Right forelimb (tissue), 1 donor: Measurements from ENCODE around the gene ZNF2.

Experiments used
- DNase-seq: peaks from one replicate; pipeline ENCODE4 v3.0.0-alpha.2; 2018

Gene ZNF2

DNA sequence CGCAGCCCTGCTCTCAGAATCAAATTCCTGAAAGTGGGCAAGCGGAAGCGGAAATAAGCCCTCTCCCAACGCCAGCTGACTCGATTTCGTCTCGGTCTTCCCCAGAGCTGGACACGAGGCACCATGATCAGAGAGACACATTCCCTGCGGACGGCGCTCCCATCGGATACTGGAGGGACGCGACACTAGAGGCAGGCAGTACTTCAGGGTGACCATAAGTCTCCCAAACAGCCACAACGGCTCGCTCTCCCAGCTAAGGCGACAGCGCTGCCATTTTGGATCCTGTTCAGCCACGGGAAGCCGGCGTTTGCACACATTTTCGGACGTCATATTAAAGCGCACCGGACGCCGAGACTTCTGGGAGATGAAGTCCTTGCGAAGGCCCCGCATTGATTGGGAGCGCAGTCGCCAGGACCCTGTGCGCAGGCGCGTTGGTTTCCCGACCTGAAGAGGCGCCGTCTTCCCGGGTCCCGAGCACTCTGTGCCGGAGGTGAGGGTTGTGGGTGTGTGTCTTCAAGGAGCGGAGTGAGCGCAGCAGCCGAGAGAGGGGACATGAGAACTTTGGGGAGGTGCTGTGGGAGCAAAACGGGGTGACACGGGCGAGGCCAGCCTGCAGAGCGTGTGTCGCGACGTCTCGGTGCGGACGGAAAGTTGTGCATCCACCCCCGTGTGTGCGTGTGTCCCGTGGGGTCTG lies at the start of gene ZNF2:
Gene ZNF2, plus strand, starts transcription at position 439 of the 694 bp plus-strand sequence. CDS start 10,418 bp downstream, outside the sequence.
- peak; percentile 97 for DNase-seq

DNA sequence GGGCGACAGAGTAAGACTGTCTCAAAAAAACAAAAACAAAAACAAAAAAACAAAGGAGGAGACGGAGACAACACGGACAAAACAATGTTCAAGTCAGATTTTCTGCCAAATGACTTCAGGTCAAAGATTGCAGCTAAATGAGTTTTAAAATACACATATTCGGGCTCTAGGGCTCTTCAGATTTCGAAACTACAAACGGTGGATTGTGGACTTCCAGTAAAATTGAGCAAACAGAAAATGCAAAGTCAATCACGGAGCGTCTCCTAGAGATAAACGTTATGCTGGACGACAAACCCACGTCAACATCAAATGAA lies 44.6 kb upstream of the ZNF2 start:
- DNase-seq: no peak

DNA sequence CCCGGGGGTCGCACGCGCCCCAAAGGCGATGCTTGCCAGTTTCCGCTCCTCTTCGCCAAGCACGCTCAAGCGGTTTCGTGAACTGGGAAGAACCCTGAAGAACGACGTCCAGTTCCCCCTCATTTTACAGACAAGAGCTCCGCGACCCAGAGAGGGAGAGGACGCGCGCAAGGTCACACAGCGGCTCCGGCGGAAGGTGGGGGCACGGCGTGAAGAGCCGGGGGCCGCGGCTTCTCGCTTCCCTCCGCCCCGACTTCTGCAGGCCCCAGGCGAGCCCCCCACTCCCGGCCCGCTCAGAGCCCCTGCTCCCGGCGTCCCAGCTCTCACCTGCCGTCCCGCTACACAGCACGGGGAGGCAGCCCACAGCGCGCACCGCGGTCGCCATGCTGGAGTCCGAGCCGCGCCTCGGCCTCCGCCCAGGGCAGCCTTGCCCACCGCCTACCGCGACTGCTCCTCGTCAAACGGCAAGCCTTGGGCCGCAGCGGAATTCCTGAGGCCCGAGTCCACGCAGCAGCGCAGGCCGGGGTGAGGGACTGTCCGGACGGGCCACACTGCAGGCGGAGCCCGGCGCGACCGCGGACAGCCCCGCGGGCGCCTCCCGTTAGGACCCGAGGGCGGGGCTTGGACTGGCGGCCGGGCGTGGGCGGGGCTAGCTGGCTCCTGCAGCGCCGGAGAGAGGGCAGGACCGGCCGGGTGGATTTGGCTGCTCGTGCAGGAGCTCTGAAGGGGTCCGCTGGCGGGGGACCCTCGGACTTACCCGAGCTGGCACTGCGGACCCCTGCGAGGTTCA lies 44.0 kb upstream of the ZNF2 start, which contains the start of gene MRPS5:
Gene MRPS5, minus strand, starts transcription at position 402 of the 790 bp plus-strand sequence. Its CDS starts 17 bp downstream, at position 385.
- DNase-seq: peak; percentile 95

DNA sequence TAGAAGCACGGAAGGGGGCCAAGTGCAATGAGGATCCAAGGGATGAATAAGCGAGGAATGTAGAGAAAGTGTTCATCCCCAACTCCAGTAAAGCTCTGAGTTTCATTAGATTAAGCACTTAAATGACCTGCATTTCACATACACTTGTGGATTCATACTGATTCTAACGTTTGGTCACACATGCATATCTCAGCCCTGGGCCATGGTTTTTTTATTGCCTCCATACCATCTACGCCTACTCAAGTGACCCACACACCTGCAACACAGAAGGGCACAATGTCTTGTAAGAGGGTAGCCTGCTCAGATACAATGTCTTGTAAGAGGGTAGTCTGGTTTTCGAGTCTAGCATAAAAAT lies 43.4 kb upstream of the ZNF2 start:
- no peak for DNase-seq

DNA sequence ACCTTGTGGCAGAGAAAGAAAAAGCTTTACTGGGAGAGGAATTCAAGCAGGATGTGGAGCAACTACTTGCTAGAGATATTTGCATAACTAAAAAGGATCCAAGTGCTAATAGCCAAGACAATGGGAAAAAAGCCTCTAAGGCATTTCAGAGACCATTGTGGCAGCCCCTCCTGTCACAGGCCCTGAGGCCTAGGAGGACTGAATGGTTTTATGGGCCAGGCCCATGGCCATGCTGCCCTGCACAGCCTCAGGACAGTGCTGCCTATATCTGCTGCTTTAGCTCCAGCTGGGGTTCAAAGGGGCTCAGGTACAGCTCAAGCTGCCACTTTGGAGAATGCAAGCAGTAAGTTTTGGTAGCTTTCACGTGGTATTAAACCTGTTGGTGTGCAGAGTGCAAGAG lies 26.9 kb upstream of the ZNF2 start:
- DNase-seq: no peak

DNA sequence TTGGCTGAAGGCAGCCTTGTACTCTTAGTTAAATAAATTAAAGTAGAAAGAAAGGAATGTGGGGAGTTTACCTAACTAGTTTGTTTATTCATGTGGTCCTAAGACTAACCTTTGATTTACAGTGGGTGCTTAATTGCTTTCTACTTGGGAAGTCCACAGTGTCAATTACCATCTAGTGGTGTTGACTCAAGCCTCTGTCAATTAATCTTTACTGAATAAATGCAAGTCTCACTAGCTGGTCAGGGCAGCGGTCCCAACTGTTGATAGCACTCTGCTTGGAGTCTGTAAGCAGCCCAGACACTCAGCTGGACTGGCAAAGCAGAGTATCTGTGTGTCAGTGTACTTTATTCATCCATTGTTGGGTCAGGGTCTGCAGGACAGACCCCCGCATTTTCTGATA lies 21.8 kb upstream of the ZNF2 start:
- DNase-seq: no peak

DNA sequence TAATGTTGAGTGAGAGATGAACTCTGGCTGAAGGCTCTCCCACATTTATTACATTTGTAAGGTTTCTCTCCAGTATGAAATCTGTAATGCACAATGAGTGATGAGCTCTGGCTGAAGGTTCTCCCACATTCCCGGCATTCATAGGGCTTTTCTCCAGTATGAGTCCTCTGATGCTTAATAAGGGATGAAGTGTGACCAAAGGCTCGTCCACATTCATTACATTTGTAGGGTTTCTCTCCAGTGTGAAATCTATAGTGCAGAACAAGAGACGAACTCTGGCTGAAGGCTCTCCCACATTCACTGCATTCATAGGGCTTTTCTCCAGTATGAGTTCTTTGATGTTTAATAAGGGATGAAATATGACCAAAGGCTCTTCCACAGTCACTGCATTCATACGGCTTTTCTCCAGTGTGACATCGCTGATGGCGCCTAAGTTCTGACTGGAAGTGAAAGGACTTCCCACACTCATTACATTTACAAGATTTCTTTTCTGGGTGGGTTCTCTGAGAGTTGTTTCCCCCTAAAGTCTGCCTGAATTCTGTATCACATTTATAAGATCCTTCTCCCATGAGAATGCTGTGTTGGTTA lies 16.1 kb upstream of the ZNF2 start:
- no peak for DNase-seq

DNA sequence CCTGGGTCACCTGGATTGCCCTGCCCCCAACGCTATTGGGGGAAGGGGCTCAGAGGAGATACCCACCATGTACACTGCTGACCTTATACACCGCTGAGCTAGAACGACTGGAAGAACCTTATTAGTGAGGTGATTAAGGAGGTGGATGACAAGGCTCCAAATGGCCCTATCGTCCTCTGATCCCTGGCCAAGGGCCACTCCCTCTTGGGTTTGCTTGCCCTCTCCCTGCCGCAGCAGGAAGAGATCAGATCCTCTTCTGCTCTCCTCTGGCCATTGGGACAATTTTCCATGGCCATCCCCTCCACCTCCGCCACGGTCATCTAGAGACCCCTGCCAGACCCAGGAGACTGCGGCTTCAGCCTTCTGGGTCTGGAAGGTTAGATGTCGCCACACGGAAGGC lies 7.2 kb upstream of the ZNF2 start:
- no peak for DNase-seq

DNA sequence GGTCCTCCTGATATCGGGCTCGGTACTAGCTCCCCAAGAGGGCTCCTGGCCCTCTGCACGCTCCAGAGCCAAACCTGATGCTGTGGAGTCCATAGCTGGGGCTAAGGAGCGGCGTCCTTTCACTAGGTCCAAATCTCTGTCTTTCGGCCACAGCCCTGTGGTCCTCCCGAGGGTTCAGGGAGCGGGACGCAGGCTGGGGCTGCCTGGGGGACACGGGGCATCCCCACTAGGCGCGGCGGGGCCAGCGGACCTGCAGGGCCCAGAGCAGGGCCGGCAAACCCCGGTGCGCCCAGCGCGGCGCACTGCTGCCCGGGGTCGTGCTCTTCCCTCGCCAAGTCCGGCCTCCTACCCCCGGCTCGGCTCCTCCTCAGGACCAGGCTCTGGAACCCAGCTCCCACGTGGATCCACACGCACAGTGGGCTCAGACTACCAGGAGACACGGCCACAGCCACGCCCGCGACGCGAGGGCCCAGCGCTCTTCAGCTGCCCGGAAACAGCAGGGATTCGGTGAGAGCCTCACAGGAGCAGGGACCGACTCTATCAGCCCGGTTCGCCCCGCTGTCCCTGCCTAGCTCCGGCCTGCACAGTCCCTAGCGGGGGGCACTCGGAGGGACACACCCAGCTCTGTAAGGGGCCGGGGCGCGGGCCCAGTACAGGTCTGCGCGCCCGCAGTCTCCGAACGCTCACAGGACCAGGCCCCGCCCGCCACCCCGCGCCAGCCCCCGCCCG lies 6.6 kb upstream of the ZNF2 start:
- DNase-seq: peak; percentile 73

DNA sequence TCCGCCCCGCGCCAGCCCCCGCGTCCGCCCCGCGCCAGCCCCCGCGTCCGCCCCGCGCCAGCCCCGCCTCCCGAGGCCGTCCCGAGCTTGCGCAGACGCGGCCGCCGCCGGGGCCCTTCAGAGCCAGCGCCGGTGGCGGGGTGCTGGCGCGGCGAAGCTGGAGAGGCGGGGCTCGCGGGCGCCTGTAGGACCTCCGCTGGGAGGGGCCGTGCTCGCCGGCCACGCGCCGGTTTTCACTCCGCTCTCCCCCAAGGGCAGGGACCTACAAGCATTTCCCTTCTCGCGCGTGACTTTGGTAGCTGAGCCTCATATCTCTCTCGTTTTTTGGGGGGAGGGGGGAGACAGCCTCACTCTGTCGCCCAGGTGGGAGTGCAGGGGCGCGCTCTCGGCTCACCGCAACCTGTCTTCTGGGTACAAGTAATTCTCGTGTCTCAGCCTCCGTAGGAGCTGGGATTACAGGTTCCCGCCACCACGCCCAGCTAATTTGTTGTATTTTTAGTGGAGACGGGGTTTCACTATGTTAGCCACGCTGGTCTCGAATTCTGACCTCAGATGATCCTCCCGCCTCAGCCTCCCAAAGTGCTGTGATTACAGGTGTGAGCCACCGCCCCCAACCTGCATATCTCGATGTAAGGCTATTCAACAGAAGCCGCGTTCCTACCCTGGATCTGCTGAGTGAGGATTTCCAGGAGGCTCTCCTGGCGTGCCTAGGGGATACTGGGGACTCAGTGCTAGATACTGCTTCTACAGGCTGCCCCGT lies 5.7 kb upstream of the ZNF2 start, which contains the start of gene ZNF514:
Gene ZNF514, minus strand, starts transcription at position 159 of the 760 bp plus-strand sequence. CDS start 6,595 bp downstream, outside the sequence.
- peak; percentile 80 for DNase-seq

DNA sequence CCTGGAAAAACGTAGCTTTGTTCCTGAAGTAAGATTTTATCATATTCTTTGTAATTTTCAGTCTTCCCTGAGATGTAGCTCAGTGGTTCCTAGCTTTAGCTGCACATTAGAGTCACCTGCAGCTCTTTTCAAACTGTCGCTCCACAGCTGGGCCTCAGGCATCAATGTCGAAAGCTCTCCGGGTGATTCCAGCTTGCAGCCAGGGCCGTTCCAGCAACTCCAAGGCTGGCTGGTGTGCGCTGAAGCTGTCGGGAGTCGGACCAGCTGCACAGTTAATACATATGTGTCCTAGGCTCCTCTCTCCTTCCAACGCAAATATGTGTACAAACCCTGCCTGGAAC lies 609 bp upstream of the ZNF2 start:
- no peak for DNase-seq

DNA sequence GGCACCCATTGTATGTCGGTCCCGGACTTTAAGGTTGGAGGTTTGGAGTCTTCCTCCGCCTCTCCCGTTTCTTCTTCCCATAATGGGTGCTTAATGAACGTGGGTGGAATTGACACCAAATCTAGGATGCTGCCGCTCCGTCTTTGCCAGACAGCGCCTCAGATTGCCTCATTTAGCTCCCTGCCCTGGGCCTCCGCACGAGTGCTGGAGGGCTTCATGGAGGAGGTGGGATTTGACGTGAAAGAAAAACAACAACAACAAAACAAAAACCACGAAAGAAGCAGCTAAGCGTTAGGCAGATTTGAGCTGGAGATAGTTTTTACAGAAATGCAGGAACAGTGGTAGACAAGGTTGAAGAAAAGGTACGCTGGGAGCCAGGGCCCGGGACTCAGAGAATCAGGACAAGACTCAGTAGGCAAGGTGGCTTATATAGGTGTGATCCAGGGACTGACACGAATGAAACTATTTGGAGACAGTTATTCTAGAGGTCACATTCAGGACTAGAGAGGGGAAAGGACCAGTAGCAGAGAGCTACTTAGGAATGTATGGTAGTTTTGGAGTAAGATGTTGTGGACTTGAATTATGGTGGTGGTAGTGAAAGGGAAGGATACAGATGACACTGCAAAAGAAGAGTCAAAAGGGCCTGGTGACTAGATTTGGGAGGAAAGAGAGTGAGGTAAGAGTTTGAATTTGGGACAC lies 605 bp downstream of the ZNF2 start:
- DNase-seq: no peak

DNA sequence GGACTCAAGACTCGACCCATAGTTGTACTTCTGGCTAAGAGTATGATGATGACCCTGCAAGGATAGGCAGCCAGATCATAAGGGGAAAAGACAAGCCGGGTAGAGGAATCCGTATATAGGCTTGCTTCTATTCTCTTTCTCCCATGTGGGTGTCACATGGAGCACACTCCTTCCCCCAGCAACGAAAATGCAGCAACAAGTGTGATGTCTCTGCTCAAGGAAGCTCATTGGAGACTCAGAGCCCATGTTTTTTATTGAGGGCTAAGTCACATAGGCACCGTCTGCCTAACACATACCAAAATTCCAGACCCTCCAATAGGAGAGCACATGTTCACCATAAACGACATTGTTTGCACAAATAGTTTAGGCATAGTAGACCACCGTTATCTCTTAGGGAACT lies 6.3 kb downstream of the ZNF2 start:
- DNase-seq: no peak

DNA sequence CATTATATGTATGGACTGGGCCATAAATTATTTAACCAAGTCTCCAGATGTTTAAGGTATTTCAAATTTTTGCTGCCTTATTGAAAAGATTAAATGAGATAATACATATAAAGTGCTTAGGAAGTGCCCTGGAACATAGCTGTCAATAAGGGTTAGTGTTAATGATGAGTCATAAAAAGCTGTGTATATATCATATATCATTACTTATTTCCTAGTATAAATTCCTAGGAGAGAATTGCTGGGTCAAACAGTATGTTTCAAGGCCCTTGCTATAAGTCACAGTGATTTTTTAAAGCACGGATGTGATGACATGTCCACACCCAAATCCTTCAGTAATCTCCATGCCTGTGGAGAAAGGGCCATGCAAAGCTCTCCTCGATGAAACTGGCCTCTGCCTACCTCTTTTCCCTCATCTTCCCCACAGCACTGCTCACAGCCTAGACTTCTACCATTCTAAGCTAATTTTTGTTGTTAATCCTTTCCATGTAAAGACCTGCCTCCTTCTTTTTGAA lies 8.5 kb downstream of the ZNF2 start:
- no peak for DNase-seq

DNA sequence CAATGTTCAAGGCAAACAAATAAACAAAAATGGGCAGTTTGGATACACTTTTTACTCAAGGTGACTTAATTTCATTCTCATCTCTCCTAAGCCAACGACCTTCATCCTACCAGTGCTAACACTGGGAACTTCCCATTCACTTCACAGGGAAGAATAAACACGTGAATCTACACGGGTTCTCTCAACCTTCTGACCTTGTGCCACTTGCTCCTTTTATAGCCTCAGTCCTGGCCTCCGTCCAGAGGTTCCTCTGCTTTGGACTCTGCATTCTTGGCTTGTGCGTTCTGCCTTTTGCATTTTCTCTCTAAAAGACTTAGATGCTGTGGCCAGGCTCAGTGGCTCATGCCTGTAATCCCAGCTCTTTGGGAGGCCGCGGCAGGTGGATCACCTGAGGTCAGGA lies 13.8 kb downstream of the ZNF2 start:
- no peak for DNase-seq

DNA sequence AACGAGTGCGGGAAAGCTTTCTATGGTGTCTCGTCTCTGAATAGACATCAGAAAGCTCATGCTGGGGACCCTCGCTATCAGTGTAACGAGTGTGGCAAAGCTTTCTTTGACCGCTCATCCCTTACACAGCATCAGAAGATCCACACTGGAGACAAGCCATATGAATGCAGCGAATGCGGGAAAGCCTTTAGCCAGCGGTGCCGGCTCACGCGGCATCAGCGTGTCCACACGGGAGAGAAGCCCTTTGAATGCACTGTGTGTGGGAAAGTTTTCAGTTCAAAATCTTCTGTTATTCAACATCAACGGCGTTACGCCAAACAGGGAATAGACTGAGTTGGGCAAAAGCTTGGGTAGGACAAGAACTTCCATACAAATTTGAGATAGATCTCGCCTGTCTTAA lies 16.2 kb downstream of the ZNF2 start:
- DNase-seq: no peak

DNA sequence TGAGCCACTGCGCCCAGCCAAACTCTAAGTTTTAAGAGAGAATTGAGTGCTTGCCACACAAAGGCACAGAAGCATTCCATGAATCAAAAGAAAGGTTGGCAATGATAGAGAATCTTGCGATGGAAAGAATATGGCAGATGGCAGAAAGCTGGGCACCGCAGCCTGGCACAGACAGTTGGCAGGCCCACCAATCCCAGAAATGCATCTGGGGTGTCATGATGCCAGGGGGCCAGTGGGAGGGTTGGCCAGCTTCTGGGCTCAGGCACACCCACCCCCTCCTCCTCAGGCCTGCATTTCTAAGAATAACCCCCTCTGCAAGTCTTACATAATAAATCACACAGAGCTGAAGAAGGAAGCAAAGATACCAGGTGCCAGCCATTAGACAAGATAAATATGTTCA lies 19.6 kb downstream of the ZNF2 start:
- DNase-seq: no peak

DNA sequence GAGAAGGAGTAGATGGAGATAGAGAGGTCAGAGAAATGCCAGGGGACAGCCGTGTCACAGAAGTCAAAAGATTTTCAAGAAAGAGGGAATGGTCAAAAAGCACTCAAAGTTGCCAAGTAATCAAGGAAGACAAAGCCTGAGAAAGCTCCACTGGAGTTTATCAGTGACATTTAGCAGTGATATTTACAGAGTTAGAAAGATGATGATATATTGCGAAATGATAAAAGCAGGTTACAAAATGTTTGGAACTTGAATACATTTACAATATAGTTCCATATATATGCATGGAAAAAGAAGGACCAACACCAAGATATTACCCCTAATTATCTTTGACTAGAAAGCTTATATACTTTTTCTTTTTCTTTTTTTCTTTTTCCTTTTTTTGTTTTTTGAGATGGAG lies 20.4 kb downstream of the ZNF2 start:
- DNase-seq: no peak

DNA sequence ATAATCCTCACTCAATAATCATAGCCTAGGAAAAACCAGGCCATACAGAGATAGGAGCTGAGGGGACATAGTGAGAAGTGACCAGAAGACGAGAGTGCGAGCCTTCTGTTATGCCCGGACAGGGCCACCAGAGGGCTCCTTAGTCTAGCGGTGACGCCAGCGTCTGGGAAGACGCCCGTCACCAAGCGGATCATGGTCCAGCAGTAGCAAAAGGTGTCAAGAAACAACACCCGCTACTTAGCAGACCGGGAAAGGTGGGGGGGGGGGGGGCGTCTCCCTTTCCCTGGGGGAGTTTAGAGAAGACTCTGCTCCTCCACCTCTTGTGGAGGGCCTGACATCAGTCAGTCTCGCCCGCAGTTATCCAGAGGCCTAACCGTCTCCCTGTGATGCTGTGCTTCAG lies 27.3 kb downstream of the ZNF2 start:
- peak; percentile 46 for DNase-seq

DNA sequence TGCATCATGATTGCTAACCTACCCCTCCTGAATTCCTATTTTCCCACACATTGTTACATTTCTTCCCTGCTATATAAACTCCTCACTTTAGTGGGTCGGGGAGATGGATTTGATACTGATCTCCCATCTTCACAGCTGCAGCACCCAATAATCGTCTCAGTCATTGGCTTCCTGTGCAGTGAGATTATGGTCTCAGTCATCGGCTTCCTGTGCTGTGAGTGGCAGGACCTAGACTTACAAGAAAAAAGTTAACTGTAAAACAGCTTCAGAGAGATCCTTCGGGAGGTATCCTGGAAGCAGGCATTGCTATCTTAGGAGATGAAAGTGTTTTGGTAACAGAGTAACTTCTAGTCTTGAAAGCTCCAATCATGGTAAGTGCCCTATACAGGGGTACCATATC lies 38.3 kb downstream of the ZNF2 start:
- no peak for DNase-seq

DNA sequence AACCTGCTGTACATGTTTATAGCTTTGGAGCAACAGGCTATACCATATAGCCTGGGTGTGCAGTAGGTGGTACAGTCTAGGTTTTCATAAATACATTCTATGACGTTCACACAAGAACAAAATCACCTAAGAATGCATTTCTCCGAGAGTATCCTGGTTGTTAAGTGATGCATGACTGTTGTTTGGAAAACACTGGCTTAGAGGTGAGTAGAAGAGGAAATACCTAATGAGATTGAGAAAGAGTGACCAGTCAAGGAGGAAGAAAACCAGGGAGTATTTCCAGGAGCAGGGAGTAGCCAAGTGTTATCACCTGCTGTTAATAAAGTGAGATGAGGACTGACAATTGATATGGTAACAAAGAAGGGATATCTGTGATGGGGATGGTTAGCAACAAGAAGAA lies 38.8 kb downstream of the ZNF2 start:
- DNase-seq: no peak

DNA sequence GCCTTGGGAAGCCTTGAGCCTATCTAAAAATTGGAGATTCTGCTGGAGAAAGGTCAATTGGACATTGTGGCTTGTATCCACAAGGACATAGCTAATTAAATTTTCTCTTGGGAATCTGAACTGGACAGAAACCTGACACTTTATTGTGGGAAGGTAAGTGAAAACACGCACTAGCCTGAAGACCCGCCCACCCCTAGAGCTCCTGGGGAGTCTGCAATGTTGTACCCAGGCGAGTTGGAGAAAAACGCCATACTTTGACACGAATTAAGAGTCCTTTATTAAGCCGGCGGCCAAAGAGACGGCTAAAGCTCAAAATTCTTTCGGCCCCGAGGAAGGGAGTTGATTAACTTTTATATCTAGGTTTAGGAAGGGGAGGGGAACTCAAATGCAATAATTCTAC lies 40.5 kb downstream of the ZNF2 start:
- no peak for DNase-seq
